Astrocyte (in vitro differentiated cells and primary cell): ENCODE measurements around the gene ANKH.

Experiments used
- CTCF ChIP-seq: IDR thresholded peaks from 2 replicates; pipeline ENCODE4 v1.5.1; 2011; ENCODE audit warnings: low read depth, mild to moderate bottlenecking, inconsistent platforms, low read length, moderate library complexity; ENCODE audit not compliant: insufficient read depth
- EZH2 ChIP-seq: IDR thresholded peaks from 2 replicates; pipeline ENCODE4 v1.6.1; 2012; ENCODE audit warnings: mild to moderate bottlenecking, low read length, inconsistent platforms; ENCODE audit not compliant: insufficient read depth

- TF ChIP-seq CTCF (no peak), EZH2 (no peak)
These were observed 163.7 kb downstream of the ANKH start for GRCh38 chr5:14707811-14708390.
